ENCODE measurements around the gene CRIP2.

The CRIP2 gene

GRCh38 chr14:105496831-105497591 is 22.4 kb downstream of the CRIP2 start:
- TF ChIP-seq EP300 (IDR thresholded peaks at IDR 0.05; ENCODE audit: borderline replicate concordance) (no peak), CREB1 (IDR thresholded peaks at IDR 0.05; ENCODE audit: low read depth) (no peak), NFIC (IDR thresholded peaks at IDR 0.05) (no peak), TAF1 (IDR thresholded peaks at IDR 0.05; ENCODE audit: low read depth) (no peak), TEAD4 (IDR thresholded peaks at IDR 0.05) (no peak), YY1 (IDR thresholded peaks at IDR 0.05; ENCODE audit: low read depth) (no peak), CEBPB (IDR thresholded peaks at IDR 0.05) (no peak), REST (IDR thresholded peaks at IDR 0.05; ENCODE audit: low read depth) (no peak), ZBTB7A (IDR thresholded peaks at IDR 0.05; ENCODE audit: low read depth) (no peak), USF1 (IDR thresholded peaks at IDR 0.05) (no peak), TCF12 (IDR thresholded peaks at IDR 0.05; ENCODE audit: low read depth) (no peak), EGR1 (IDR thresholded peaks at IDR 0.05) (no peak), RAD21 (IDR thresholded peaks at IDR 0.05; ENCODE audit: low read depth) (no peak), FOXM1 (IDR thresholded peaks at IDR 0.05; ENCODE audit: borderline replicate concordance, low read depth) (no peak)
- TF ChIP-seq, protein P1, sequence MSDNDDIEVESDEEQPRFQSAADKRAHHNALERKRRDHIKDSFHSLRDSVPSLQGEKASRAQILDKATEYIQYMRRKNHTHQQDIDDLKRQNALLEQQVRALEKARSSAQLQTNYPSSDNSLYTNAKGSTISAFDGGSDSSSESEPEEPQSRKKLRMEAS (IDR thresholded peaks at IDR 0.05), result no peak

- TF ChIP-seq ZBTB7A (IDR thresholded peaks at IDR 0.05; ENCODE audit: low read depth) (no peak), EGR1 (IDR thresholded peaks at IDR 0.05) (no peak)
- TF ChIP-seq, protein P1 (IDR thresholded peaks at IDR 0.05), result no peak
Observed at GRCh38 chr14:105497671-105498429, 23.2 kb downstream of the CRIP2 start.

- TF ChIP-seq TEAD4 (IDR thresholded peaks at IDR 0.05), result no peak
- TF ChIP-seq TAF1 (IDR thresholded peaks at IDR 0.05; ENCODE audit: low read depth), result no peak
- no peak for TF ChIP-seq YY1 (IDR thresholded peaks at IDR 0.05; ENCODE audit: low read depth)
- TF ChIP-seq ZBTB7A (IDR thresholded peaks at IDR 0.05; ENCODE audit: low read depth), result no peak
- TF ChIP-seq CREB1 (IDR thresholded peaks at IDR 0.05; ENCODE audit: low read depth), result no peak
- no peak for TF ChIP-seq TCF12 (IDR thresholded peaks at IDR 0.05; ENCODE audit: low read depth)
- no peak for TF ChIP-seq USF1 (IDR thresholded peaks at IDR 0.05)
- no peak for TF ChIP-seq CEBPB (IDR thresholded peaks at IDR 0.05)
- no peak for TF ChIP-seq RAD21 (IDR thresholded peaks at IDR 0.05; ENCODE audit: low read depth)
- TF ChIP-seq, protein P1 (IDR thresholded peaks at IDR 0.05), result no peak
Observed at GRCh38 chr14:105498430-105499255, 24.0 kb downstream of the CRIP2 start.

- TF ChIP-seq CREB1 (IDR thresholded peaks at IDR 0.05; ENCODE audit: low read depth) (no peak), TAF1 (IDR thresholded peaks at IDR 0.05; ENCODE audit: low read depth) (no peak), YY1 (IDR thresholded peaks at IDR 0.05; ENCODE audit: low read depth) (no peak), TEAD4 (IDR thresholded peaks at IDR 0.05) (no peak), RAD21 (IDR thresholded peaks at IDR 0.05; ENCODE audit: low read depth) (no peak), ZBTB7A (IDR thresholded peaks at IDR 0.05; ENCODE audit: low read depth) (no peak), TCF12 (IDR thresholded peaks at IDR 0.05; ENCODE audit: low read depth) (no peak), EP300 (IDR thresholded peaks at IDR 0.05; ENCODE audit: borderline replicate concordance) (no peak), FOXM1 (IDR thresholded peaks at IDR 0.05; ENCODE audit: borderline replicate concordance, low read depth) (no peak), REST (IDR thresholded peaks at IDR 0.05; ENCODE audit: low read depth) (no peak), CEBPB (IDR thresholded peaks at IDR 0.05) (no peak), EGR1 (IDR thresholded peaks at IDR 0.05) (no peak), NFIC (IDR thresholded peaks at IDR 0.05) (no peak), USF1 (IDR thresholded peaks at IDR 0.05) (no peak)
- TF ChIP-seq, protein P1 (IDR thresholded peaks at IDR 0.05), result no peak
Observed at GRCh38 chr14:105499256-105500035, 24.8 kb downstream of the CRIP2 start.

Measured in Ishikawa (cell line).